Heart right ventricle (tissue), 16 donors: ENCODE data around the gene CCDC183. TPM values are rescaled to one million over a fixed set of nuclear protein-coding genes. Genes with fewer than 3 reads are reported as not detected.

Experiments
- ATAC-seq, 8 donors: fragments of 200-7000 bp; cut with Tn5 transposase; one replicate each; pipeline ENCODE4 v1.9.1; 2020; ENCODE audit warnings: mild to moderate bottlenecking in 8 of 8, moderate library complexity in 8 of 8, moderate number of reproducible peaks in 1 of 8
- DNase-seq, 2 donors: peaks; one replicate each; pipeline ENCODE4 v3.0.0-alpha.2; 2020
- H3K27ac ChIP-seq, 10 donors: fragments of 200-600 bp; sonication (generic) in 2 of 10; one replicate each; pipeline versions ENCODE4 v1.5.0 to v1.8.0; 2020 to 2022; ENCODE audit warnings: mild to moderate bottlenecking in 3 of 10
- H3K27me3 ChIP-seq, 7 donors: fragments of 200-600 bp; one replicate each; pipeline ENCODE4 v1.8.0; 2021 to 2022; ENCODE audit warnings: mild to moderate bottlenecking in 2 of 7
- H3K36me3 ChIP-seq, 9 donors: fragments of 200-600 bp; sonication (generic) in 1 of 9; one replicate each; pipeline versions ENCODE4 v1.5.0 to v1.8.0; 2020 to 2022; ENCODE audit warnings: mild to moderate bottlenecking in 2 of 9
- H3K4me1 ChIP-seq, 9 donors: fragments of 200-600 bp; sonication (generic) in 1 of 9; one replicate each; pipeline versions ENCODE4 v1.5.0 to v1.8.0; 2020 to 2022; ENCODE audit warnings: mild to moderate bottlenecking in 4 of 9
- H3K4me3 ChIP-seq, 10 donors: fragments of 200-600 bp; sonication (generic) in 2 of 10; one replicate each; pipeline versions ENCODE4 v1.5.0 to v1.8.0; 2020 to 2022; ENCODE audit warnings: mild to moderate bottlenecking in 7 of 10, moderate library complexity in 2 of 10
- H3K9me3 ChIP-seq, 11 donors: fragments of 200-600 bp in 10 of 11; sonication (generic) in 2 of 11; one replicate each; pipeline versions ENCODE4 v1.5.0 to v1.8.0; 2013 to 2022; ENCODE audit warnings: mild to moderate bottlenecking in 2 of 11, control low read depth in 1 of 11, moderate library complexity in 1 of 11
- whole genome bisulfite sequencing, 2 donors: extraction: QIAGEN DNeasy Blood & Tissue Kit; methylation state at CpG; one replicate each; pipeline ENCODE4 v1.1.7; 2013; ENCODE audit warnings: inconsistent platforms in 1 of 2; 5-methylcytosine and 5-hydroxymethylcytosine counted together
- intact Hi-C, 10 donors: fragments of 100-400 bp; cut with DNase I; formaldehyde crosslinking; loops; one replicate each; pipeline versions ENCODE4 v1.11.1 to v1.14.2; 2022
- polyA plus RNA-seq, 2 donors: library from polyadenylated mRNA; stranded (reverse); fragments of 200-250 nt; gene quantifications; one replicate each; pipeline ENCODE4 v1.2.3, GENCODE V29; 2013
- total RNA-seq, 10 donors: library from RNA; stranded (reverse); fragmentation: NEBNext Ultra II Directional in 3 of 10; extraction: Animal tissue kit (Norgen Biotek cat#: 25700) in 3 of 10; gene quantifications; one replicate each; pipeline versions ENCODE4 v1.2.1 to v1.2.4, GENCODE V29; 2021 to 2023
- TF ChIP-seq, protein P1 (sequence below), 9 donors: fragments of 200-600 bp; sonication (generic) in 2 of 9; IDR thresholded peaks; one replicate each; pipeline versions ENCODE4 v1.5.0 to v1.8.0; 2021 to 2022; ENCODE audit warnings: antibody characterized with exemption in 9 of 9, mild to moderate bottlenecking in 5 of 9, moderate library complexity in 1 of 9
- donor health status: Arrhythmogenic right ventricular cardiomyopathy.
- donor health status: ischemic (EF 13 %, LVEDD 7.1; RV severe dilation, severe dysfunction).
- donor health status: healthy with polysubstance abuse.
- donor health status: DM: no; HTN: yes; CAD: no.
- donor health status: DM: no; HTN: no; CAD: no.
- donor health status: ischemic (EF 25% LVEDD 6.9; RV normal size, moderate dysfunction).
- donor health status: ischemic (EF 25% LVEDD 5.7; RV mildly dilated, moderate dysfunction).
- donor health status: healthy.
- donor health status: DM: yes; HTN: yes; CAD: no.
- donor health status: Ischemic cardiomyopathy.
- donor health status: ischemic (EF 35%, LVEDD 5.7; RV mildly dilated, moderate dysfunction).
- donor health status: nonischemic (EF 11% LVEDD 7.7; RV severe dilation, severe dysfunction).
- donor health status: DM: yes; HTN: yes; CAD: no.
- donor health status: PGD.
- donor health status: ischemic (EF 29% LVEDD 5.4; RV normal size, mild dysfunction).
- donor health status: nonischemic (EF 23%, LVEDD 6.1; RV moderate dilation, normal function).

CCDC183 gene
- total and polyA plus RNA-seq, 12 donors = 0.49 to 9.2 (median 1.1) TPM

DNA sequence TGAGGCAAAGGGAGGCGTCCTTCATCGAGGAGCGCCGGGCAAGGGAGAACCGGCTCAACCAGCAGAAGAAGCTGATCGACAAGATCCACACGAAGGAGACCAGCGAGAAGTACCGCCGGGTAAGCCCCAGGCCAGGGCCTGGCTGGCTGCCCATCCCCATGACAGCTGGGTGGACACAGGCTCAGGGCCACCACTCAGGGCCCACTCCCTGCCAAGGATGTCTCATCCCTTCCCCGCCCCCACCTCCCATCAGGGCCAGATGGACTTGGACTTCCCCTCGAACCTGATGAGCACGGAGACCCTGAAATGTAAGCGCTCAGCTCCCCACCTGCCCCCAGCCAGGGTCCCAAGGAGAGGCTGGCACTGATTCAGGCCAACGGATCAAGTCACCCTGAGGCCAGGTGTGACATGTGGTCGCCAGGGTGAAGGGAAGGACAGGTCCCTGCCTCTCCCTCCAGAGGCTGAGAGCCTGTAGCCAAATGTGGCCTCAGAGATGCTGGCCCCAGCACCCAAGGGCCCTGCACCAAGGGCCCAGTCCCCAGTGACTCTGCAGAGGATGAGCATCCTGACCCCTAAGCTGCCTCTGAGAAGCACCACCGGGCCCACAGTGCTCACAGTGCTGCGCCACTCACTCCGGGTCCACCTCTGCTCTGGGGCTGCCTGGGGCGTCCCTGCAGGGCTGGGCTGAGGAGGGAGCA is 8.5 kb downstream of the CCDC183 start:
- intact Hi-C loops = loop anchor here in 2 of 10 donors (5.0 kb wide), 1 partner anchor 38 kb away; the partner anchor contains the start of gene AJM1 (in 2 of the 2)
- H3K4me3 ChIP-seq = no peak overlapping the region
- no peaks in the 10 kb centered on the region for H3K9me3 ChIP-seq
- ATAC-seq (no peak), DNase-seq (no peak)
- peaks cover 0 to 4% (median 0%) of the 10 kb centered on the region in 9 donors for H3K36me3 ChIP-seq
- TF ChIP-seq, protein P1, sequence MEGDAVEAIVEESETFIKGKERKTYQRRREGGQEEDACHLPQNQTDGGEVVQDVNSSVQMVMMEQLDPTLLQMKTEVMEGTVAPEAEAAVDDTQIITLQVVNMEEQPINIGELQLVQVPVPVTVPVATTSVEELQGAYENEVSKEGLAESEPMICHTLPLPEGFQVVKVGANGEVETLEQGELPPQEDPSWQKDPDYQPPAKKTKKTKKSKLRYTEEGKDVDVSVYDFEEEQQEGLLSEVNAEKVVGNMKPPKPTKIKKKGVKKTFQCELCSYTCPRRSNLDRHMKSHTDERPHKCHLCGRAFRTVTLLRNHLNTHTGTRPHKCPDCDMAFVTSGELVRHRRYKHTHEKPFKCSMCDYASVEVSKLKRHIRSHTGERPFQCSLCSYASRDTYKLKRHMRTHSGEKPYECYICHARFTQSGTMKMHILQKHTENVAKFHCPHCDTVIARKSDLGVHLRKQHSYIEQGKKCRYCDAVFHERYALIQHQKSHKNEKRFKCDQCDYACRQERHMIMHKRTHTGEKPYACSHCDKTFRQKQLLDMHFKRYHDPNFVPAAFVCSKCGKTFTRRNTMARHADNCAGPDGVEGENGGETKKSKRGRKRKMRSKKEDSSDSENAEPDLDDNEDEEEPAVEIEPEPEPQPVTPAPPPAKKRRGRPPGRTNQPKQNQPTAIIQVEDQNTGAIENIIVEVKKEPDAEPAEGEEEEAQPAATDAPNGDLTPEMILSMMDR (IDR thresholded peaks at IDR 0.05) = no peak
- H3K4me1 ChIP-seq = peaks cover 5 to 48% (median 39%) of the 10 kb centered on the region in 9 donors
- H3K27ac ChIP-seq = no peak overlapping the region
- 93 to 96% methylated on average over 20 of the region's 20 CpGs for WGBS, 2 donors
- peaks cover 0 to 29% (median 20%) of the 10 kb centered on the region in 7 donors for H3K27me3 ChIP-seq

DNA sequence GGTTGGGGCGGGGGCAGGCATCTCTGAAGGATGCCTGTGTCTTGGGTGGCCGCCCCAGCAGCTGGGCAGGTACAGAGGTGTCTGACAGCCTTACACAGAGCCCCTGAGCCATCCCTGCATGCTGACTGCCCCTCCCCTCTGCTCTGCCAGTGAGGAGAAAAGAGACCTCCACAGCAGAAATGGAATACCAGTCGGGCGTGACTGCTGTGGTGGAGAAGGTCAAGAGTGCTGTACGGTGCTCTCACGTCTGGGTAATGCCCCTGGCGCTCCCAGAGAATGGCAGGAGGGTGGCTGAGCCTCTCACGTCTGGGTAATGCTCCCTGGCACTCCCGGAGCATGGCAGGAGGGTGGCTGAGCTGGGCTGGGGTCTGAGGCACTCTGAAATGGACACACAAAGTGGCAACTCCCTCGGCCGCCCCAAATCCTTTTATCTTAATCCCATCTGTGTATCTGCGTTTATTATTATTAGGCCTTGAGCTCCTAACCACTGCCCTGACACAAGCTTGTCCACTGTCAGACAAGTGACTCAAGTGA is 9.1 kb downstream of the CCDC183 start:
- Histone ChIP-seq H3K4me3 (no peak overlapping the region), H3K27ac (no peak overlapping the region), H3K36me3 (peaks cover 0 to 10% (median 0%) of the 10 kb centered on the region in 9 donors), H3K27me3 (peaks cover 0 to 23% (median 15%) of the 10 kb centered on the region in 7 donors), H3K9me3 (no peaks in the 10 kb centered on the region), H3K4me1 (peaks cover 0 to 48% (median 39%) of the 10 kb centered on the region in 9 donors)
- WGBS, 2 donors = 90 to 91% methylated on average over 12 of the region's 12 CpGs
- intact Hi-C loops = loop anchor here in 2 of 10 donors (5.0 kb wide), 1 partner anchor 37 kb away; the partner anchor contains the start of gene AJM1 (in 2 of the 2)
- TF ChIP-seq, protein P1 (IDR thresholded peaks at IDR 0.05) = no peak
- DNase-seq (no peak), ATAC-seq (no peak)

DNA sequence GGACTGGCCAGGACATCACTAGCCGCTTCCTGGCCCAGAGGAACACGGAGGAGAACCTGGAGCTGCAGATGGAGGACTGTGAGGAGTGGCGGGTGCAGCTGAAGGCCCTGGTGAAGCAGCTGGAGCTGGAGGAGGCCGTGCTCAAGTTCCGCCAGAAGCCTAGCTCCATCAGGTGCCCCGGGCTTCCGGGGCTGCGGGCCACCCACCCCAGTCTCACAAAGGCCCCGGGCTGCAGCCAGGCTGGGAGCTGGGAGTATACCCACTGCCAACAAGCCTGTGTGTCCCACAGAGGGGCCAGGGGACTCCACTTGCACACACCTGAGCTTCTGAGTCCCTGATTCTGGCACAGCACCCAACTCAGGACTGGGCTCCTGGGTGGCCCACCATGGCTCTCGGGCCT is 9.9 kb downstream of the CCDC183 start:
- intact Hi-C loops = loop anchor here in 2 of 10 donors (5.0 kb wide), 1 partner anchor 36 kb away; the partner anchor contains the start of gene AJM1 (in 2 of the 2)
- no peak overlapping the region for H3K27ac ChIP-seq
- TF ChIP-seq, protein P1 (IDR thresholded peaks at IDR 0.05) = no peak
- ATAC-seq (no peak), DNase-seq (no peak)
- peaks cover 0 to 17% (median 0%) of the 10 kb centered on the region in 9 donors for H3K36me3 ChIP-seq
- no peak overlapping the region for H3K4me3 ChIP-seq
- 95 to 97% methylated on average over 10 of the region's 10 CpGs for WGBS, 2 donors
- H3K4me1 ChIP-seq = peaks cover 0 to 48% (median 39%) of the 10 kb centered on the region in 9 donors
- peaks cover 0 to 15% (median 13%) of the 10 kb centered on the region in 7 donors for H3K27me3 ChIP-seq
- no peaks in the 10 kb centered on the region for H3K9me3 ChIP-seq

DNA sequence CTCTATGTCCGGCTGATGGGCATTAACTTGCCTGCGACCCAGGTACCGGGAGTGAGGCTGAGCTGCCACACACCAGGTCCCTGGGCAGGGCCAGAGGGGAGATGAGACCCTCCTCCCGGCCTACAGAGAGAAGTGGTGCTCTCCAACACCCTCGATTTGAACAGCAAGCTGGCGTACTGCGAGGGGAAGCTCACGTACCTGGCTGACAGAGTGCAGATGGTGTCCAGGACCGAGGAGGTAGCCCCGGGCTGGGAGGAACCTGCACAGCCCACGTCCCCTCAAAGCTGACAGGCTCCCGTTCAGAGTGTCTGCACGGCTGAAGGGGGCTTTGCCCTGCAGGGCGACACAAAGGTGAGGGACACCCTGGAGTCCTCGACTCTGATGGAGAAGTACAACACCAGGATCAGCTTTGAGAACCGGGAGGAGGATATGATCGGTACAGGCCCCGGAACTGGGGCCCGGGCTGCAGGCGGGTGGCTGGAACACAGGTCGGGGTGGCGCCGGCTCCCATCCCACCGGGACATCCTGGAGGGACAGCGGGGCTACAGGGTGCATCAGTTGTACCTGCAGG is 10.6 kb downstream of the CCDC183 start:
- Histone ChIP-seq H3K9me3 (no peaks in the 10 kb centered on the region), H3K4me3 (peak overlapping the region; percentile 79 to 100 (median 96)), H3K27me3 (peaks cover 0 to 9% (median 8%) of the 10 kb centered on the region in 7 donors), H3K27ac (peak overlapping the region in 9 of 10 donors; percentile 91 to 95 (median 93)), H3K4me1 (peaks cover 0 to 45% (median 35%) of the 10 kb centered on the region in 9 donors), H3K36me3 (peaks cover 0 to 22% (median 0%) of the 10 kb centered on the region in 9 donors)
- no peak for DNase-seq
- 70 to 73% methylated on average over 25 of the region's 25 CpGs for WGBS, 2 donors
- TF ChIP-seq, protein P1 (IDR thresholded peaks at IDR 0.05) = no peak
- intact Hi-C loops = loop anchor here in 2 of 10 donors (5.0 kb wide), 1 partner anchor 36 kb away; the partner anchor contains the start of gene AJM1 (in 2 of the 2)
- peak in 5 of 8 donors; percentile 1 to 30 (median 12) for ATAC-seq
